Neuron (in vitro differentiated cells): ENCODE measurements around the gene TRIM31.

Source experiments
- H2AFZ ChIP-seq: one replicate; pipeline ENCODE4 v1.6.1; 2013; ENCODE audit warnings: low read depth, mild to moderate bottlenecking, inconsistent platforms, low read length, moderate library complexity
- H3K27me3 ChIP-seq: one replicate; pipeline ENCODE4 v1.6.1; 2013; ENCODE audit warnings: low read length; ENCODE audit not compliant: insufficient read depth
- H3K36me3 ChIP-seq: one replicate; pipeline ENCODE4 v1.6.1; 2013; ENCODE audit warnings: low read length; ENCODE audit not compliant: insufficient read depth
- H3K4me1 ChIP-seq: one replicate; pipeline ENCODE4 v1.6.1; 2013; ENCODE audit warnings: low read length; ENCODE audit not compliant: insufficient read depth
- H3K4me3 ChIP-seq: 2 replicates; pipeline ENCODE4 v1.5.1; 2013; ENCODE audit warnings: mild to moderate bottlenecking, low read length, moderate library complexity
- H3K9me3 ChIP-seq: one replicate; pipeline ENCODE4 v1.6.1; 2013; ENCODE audit warnings: low read length

TRIM31 gene, protein sequence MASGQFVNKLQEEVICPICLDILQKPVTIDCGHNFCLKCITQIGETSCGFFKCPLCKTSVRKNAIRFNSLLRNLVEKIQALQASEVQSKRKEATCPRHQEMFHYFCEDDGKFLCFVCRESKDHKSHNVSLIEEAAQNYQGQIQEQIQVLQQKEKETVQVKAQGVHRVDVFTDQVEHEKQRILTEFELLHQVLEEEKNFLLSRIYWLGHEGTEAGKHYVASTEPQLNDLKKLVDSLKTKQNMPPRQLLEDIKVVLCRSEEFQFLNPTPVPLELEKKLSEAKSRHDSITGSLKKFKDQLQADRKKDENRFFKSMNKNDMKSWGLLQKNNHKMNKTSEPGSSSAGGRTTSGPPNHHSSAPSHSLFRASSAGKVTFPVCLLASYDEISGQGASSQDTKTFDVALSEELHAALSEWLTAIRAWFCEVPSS

GRCh38 chr6:30113003-30113759 lies at the start of gene TRIM31:
TRIM31 (minus strand) TSS chr6:30113090; CDS start chr6:30112805, 285 bp downstream.
- Histone ChIP-seq H3K4me1 (no peaks in the 10 kb centered on the region), H3K36me3 (no peaks in the 10 kb centered on the region), H3K27me3 (peaks cover 15% of the 10 kb centered on the region), H3K4me3 (no peak within 1 kb of the TSS), H2AFZ (no peak within 1 kb of the TSS), H3K9me3 (no peaks in the 10 kb centered on the region)

GRCh38 chr6:30162265-30163089 lies 49.6 kb upstream of the TRIM31 start:
- Histone ChIP-seq H3K27me3 (peaks cover 17% of the 10 kb centered on the region), H3K4me3 (no peak overlapping the region), H3K36me3 (no peaks in the 10 kb centered on the region), H3K4me1 (no peaks in the 10 kb centered on the region), H2AFZ (no peak overlapping the region), H3K9me3 (no peaks in the 10 kb centered on the region)

- Histone ChIP-seq H3K27me3 (peaks cover 14% of the 10 kb centered on the region), H3K36me3 (no peaks in the 10 kb centered on the region), H2AFZ (no peak within 1 kb of the TSS), H3K4me3 (no peak within 1 kb of the TSS), H3K9me3 (no peaks in the 10 kb centered on the region), H3K4me1 (no peaks in the 10 kb centered on the region)
These were observed 48.1 kb upstream of the TRIM31 start, which contains the start of gene TRIM10 for GRCh38 chr6:30160785-30161531. TRIM10 (minus strand) TSS chr6:30161211; CDS start chr6:30160858, 353 bp downstream.

GRCh38 chr6:30160008-30160784 lies 47.3 kb upstream of the TRIM31 start:
- Histone ChIP-seq H2AFZ (no peak overlapping the region), H3K9me3 (no peaks in the 10 kb centered on the region), H3K27me3 (peaks cover 14% of the 10 kb centered on the region), H3K36me3 (no peaks in the 10 kb centered on the region), H3K4me1 (no peaks in the 10 kb centered on the region), H3K4me3 (no peak overlapping the region)

DNA sequence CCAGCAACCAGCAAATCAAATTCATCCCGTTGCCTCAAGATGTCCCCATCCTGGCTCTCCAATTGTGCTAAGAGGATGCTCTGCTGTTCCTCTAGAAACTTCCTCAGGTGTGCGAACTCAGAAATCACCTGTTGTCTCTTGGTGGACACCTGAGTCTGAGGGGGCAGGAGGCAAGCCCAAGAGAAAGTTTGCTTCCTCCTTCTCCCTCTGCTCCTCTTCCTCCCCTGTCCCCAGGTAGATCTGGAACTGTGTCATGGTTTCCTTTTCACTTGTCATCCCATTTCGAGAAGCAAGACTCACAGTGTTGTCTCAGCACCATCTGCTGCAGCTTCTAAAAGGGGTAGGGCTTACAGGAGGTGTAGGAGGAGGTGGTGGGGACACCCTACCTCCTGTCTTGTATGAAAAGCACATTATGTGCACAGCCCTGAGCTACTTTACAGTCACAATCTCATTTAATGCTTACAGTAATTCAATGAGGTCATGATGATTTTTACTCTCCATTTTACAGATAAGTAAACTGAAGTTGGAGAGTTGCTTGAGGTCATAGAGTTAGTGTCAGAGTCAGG lies 45.7 kb upstream of the TRIM31 start:
- Histone ChIP-seq H3K9me3 (no peaks in the 10 kb centered on the region), H3K27me3 (peaks cover 24% of the 10 kb centered on the region), H3K4me1 (no peaks in the 10 kb centered on the region), H2AFZ (no peak overlapping the region), H3K36me3 (no peaks in the 10 kb centered on the region), H3K4me3 (no peak overlapping the region)

DNA sequence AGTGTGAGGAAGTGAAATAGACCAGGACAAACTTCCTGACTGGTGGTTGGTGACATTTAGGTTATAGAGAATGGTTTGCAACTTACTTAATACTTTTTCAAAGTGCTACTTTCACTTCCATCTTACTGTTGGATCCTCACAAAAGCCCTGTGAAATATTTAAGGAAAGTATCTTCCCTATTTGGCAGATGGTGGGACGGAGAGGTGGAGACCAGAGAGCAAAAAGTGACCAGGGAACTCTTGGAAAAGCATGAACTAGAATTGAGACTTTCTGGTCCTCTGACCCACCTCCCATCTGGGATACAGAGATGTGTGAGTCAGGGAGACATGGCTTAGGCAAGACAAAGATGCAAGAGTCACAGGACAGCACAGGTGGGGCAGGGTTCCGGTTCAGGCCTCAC lies 45.1 kb upstream of the TRIM31 start:
- H3K4me1 ChIP-seq = no peaks in the 10 kb centered on the region
- no peaks in the 10 kb centered on the region for H3K36me3 ChIP-seq
- peaks cover 26% of the 10 kb centered on the region for H3K27me3 ChIP-seq
- H2AFZ ChIP-seq = no peak overlapping the region
- no peak overlapping the region for H3K4me3 ChIP-seq
- H3K9me3 ChIP-seq = no peaks in the 10 kb centered on the region

DNA sequence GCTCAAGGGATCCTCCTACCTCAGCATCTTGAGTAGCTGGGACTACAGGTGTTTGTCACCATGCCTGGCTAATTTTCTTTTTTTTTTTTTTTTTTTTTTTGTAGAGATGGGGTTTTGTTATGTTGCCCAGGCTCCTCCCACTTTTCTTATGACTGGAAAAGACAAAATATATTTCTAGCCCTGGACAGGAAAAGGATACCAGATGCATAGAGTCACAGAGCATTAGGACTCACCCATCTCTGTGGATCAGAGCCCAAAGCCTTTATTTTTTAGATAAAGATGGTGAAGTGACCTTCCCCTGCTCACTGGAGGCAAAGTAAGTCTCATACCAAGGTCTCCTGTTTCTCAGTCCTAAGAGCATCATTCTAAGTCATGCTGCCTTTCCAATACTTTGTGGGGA lies 44.7 kb upstream of the TRIM31 start:
- Histone ChIP-seq H2AFZ (no peak overlapping the region), H3K4me3 (no peak overlapping the region), H3K9me3 (no peaks in the 10 kb centered on the region), H3K27me3 (peaks cover 26% of the 10 kb centered on the region), H3K36me3 (no peaks in the 10 kb centered on the region), H3K4me1 (no peaks in the 10 kb centered on the region)

DNA sequence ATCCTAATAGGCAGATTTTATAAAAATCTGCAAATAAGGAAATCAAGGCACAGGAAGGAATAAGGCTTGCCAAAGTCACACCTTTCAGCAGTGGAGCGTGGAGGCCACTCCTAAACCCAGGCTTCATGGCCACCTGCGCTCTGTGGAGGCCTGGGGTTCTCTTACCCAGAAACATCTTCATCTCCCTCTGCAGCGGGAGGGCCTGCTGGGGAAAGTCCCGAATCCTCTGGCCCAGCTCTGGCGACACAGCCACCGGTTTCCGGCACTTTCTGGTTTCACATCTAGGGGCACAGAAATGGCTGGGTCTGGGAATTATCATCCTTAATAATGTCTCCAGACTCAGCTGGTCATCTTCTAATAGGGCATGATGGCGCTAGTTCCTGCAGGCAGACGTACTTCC lies 43.9 kb upstream of the TRIM31 start:
- Histone ChIP-seq H3K9me3 (no peaks in the 10 kb centered on the region), H3K27me3 (peaks cover 26% of the 10 kb centered on the region), H2AFZ (no peak overlapping the region), H3K4me3 (no peak overlapping the region), H3K36me3 (no peaks in the 10 kb centered on the region), H3K4me1 (no peaks in the 10 kb centered on the region)

- Histone ChIP-seq H3K9me3 (no peaks in the 10 kb centered on the region), H2AFZ (no peak overlapping the region), H3K4me1 (no peaks in the 10 kb centered on the region), H3K4me3 (no peak overlapping the region), H3K27me3 (peaks cover 30% of the 10 kb centered on the region), H3K36me3 (no peaks in the 10 kb centered on the region)
These were observed 43.3 kb upstream of the TRIM31 start for GRCh38 chr6:30156262-30156599.

DNA sequence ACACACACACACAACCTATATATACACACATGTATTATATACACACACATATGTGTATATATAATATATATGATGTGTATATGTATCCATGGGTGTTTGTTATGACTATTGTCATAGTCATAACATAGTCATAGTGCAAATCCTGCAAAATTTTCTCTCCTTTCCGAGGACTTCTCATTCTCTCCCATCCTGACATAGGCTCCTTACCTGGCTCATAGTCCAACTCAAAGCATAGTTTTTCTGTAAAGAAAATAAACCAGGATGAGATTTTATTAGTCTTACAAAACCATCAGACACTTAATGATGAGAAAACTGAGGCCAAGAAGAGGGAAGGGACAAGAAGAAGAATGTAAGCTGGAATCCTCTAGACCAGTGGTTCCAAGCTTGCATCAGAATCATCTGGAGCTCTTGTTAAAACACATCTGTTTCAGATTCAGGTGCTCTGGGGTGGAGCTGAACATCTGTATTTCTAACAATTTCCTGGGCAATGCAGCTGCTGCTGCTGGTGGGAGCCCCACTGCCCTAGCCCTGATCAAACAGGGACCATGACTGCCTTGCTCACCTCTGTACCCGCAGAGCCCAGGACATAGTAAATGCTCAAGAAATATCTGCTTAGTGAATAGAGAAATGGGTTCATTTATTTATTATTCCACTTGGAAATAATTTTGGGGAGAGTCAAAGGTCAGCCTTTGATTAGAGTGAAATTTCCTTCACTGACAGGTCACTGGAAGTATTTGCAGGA lies 42.8 kb upstream of the TRIM31 start:
- H3K4me3 ChIP-seq = no peak overlapping the region
- H3K9me3 ChIP-seq = no peaks in the 10 kb centered on the region
- H2AFZ ChIP-seq = no peak overlapping the region
- H3K4me1 ChIP-seq = no peaks in the 10 kb centered on the region
- H3K36me3 ChIP-seq = no peaks in the 10 kb centered on the region
- peaks cover 28% of the 10 kb centered on the region for H3K27me3 ChIP-seq

DNA sequence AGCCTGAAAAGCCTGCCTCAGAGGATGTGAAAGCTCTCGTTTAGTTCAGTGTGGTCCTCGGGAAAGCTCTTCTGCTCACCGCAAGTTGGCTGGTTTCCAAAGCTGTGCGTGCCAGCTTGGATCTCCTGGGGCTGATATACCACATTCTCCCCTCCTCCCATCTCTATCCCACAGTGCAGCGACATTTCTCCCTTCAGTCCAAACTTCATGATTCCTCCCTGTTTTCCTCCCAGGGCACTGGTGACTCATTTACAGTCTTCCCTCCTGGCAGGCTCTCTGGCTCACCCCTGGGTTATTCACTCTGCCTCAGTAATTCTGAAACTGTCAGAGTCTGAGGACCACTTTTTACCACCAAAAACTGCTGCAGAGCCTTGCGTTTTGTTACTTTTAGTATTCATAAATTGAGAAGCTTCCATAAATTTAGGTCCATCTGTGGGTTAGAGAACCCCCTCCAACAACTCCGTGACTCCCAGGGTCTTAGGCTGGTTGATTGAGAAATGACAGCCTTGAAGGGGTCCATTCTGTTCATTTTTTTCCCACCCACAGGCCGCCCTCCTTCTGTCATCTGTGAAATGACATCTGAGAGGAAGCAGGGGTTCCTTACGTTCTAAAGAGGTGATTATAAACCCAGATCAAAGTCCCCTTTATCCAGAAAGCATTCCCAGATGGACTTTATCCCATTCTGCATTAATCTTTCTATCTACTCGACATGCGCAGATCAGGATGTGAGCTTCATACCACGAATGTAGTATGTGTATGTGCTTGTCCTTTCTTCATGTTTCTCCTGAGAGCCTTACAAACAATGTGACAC lies 42.0 kb upstream of the TRIM31 start:
- Histone ChIP-seq H3K36me3 (no peaks in the 10 kb centered on the region), H3K4me3 (no peak overlapping the region), H3K27me3 (peaks cover 32% of the 10 kb centered on the region), H3K9me3 (no peaks in the 10 kb centered on the region), H3K4me1 (no peaks in the 10 kb centered on the region), H2AFZ (no peak overlapping the region)
